ENCODE results near the gene PNCK.

Gene PNCK

DNA sequence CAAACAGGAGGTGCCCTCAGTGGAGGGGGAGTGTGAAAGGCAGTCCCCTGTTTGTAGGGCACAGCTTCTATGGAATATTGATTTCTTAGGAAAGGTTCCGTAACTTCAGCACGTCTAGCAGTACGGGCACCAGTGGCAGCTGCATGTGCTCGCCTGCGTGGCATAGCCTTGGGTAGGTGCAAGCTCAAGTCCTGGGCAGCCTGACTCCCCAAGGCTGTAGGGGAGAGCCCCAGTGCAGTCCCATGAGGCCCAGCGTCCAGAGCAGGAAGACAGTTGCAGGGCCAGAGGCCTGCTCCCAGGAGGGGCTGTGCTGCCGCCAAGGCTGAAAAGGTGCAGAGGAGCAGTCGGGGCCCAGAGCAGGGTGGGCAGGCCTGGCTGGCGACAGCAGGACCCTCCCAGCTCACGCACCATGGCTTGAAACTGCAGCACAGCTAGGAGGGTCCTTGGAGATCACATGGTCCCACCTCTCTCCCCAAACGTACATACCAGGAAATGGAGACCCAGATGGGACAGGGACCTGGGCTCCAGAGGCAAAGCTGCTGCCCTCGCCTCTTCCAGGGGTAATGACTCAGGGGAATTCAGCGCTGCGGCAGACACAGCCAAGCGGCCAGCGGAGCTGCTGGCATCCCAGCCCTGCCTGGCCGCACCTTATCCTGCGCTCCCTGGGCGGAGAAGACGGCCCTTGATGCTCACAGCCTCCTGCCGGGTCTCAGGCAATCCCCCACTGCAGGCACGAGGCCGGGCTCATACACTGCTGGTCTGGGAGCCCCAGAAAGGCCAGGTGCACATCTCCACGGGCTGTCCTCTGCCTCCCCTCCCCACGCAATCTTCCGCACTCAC is 32.7 kb downstream of the PNCK start:
- DNase-seq: no peak

DNA sequence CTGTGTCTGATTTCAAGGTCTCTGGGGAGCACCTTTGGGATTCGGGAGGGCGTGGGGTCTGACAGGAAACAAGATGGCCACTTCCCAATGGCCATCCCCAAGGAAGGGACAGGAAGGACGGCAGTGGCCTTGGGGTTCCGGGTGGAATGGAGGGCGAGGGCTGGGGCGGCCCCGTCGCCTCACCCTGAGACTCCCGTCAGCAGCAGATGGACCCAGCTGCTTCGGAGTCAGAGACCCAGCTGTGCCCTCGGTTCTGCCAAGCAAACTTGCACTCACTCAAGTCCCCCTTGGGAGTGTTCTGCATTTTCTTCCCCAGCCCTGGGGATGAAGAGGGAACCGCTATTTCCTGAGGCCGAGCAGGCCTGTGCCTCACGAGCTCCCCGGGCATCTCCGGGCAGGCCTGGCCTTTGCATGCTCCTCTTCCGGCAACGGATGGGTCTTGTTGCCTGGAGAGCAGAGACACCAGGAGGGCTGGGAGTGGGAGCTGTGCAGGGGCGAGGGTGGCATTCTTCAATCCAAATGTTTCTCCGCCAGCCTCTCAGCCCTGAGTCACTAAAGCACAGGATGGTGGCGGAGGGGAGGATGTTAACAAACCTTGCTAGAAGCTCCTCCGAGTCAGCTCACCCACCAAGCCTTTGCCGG is 33.4 kb downstream of the PNCK start:
- no peak for DNase-seq

DNA sequence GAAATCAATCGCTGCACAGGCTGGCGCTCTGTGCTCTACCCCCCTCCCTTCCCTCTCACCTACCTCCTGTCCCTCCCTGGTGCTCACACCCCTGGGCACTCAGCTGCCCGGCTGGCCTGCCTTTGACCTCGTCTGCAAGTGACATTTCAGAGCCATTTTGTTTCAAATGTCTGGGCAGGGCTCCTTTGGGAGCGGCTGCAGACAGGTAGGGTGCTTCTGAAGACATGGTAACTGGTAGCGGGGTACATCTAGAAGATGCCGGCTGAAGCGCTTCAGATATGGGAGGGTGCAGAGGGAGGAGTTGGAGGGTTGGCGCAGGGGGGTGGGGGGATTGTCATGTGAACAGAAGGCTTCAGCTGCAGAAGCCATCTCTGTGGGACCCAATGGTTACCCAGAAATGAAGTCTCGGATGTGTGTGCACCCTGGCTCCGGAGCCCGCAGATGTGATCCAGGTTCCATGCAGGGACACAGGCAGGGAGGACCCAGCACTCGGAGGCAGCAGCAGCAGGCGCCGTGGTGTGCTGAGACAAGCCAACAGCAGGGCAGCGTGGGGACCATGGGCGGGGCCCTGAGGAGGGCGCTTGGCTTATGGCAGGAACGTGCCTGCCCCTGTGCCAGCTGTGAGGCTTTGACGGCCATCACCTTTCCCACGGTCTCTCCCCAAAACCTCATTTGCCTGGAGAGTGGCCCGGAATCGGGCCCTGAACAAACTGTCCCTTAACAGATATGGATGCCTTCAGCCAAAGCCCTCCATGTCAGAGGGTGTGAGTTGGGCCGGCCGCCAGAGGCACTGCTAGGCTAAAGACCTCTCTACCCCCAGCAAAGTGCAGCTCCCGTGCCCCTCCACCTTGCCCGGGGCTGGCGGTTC is 34.2 kb downstream of the PNCK start:
- no peak for DNase-seq

DNA sequence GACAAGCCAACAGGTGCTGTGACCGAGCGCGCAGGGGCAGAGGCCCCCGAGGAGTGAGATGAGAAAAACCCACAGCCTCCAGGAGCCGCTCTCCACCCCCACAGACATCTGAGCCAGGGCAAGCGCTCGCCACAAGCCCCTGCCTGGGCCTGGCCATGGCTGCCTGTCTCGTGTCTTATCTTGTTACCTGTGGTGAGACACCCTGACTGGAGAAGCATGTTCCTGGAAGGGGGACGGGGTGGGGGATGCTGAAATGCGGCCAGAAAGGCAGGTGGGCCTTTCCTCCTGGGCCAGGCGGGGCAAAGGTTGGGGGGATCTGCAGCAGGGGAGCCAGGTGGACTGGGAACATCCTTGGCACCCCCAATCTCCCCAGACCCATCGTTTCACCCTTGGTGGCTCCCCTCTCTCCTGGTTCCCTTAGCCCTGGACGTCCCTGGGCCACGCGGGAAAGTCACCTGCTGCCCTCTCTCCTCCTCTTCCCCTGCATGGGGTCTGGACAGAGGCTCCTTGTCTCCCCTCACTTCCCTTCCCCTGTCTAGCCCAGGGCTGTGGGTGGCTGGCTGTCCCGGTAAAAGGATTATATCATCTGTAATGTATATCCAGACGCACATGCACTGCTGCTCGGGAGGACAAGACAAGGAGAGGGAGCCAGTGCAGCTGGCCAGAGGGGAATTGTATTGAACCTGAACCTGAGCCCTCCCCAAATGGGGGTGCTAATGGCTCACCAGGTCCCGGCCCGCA is 35.0 kb downstream of the PNCK start:
- DNase-seq: peak; percentile 18

DNA sequence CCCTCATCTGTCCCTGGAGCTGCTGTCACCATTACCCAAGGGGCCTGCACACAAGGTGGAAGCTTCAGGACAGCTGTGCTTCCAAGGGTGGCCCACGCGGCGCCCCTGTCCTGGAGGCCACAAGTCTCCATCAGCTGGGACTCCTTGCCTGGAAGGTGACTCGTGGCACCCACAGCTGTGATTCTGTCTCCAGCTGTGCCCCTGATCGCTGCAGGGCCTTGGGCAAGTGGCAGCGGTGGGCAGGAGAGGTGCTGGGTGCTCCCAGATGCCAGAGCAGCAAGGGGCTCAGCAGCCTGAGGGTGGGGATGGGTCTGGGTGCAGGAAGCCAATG is 35.6 kb downstream of the PNCK start:
- DNase-seq: no peak

DNA sequence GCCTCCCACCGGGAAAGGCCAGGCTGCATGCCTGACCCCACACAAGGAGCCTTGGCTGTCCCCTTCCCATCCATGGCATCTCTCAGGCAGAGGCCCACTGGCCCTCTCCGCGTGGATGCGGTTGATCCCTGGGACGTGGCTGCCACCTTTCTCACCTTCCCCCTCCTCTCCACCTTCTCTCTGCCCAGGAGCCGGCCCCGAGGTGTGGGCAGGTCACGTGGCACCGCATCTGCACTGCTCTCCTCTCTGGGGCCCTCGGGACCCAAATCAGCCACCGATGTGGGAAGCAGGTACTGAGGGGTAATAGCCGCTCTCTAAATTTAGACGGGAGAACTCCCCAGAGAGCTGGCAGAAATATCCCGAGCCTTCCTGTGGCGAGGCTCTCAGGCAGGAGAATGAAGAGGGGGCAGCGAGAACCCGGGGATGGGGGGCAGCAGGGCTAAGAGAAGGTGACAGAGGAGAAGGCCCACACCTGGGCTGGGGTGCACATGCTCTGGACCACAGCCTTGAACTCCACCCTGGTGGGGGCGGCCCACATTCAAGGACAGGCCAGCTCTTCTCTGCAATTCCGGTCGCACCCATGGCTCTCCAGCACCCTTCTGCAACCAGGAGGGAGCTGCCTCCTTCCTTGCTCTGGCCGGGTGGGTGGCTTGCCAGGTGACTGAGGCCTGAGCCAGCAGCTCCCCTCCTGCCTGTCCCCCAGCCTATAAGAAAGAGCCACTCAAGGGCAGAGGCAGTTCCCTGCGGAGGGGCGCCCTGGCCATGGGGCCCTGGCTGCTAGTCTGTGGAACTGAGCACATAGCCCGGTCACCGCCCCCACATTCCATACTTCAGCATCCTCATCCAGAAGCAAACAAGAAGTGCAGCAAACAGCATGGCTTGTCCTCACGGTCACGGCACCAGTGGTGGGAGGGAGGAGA is 36.2 kb downstream of the PNCK start:
- no peak for DNase-seq

DNA sequence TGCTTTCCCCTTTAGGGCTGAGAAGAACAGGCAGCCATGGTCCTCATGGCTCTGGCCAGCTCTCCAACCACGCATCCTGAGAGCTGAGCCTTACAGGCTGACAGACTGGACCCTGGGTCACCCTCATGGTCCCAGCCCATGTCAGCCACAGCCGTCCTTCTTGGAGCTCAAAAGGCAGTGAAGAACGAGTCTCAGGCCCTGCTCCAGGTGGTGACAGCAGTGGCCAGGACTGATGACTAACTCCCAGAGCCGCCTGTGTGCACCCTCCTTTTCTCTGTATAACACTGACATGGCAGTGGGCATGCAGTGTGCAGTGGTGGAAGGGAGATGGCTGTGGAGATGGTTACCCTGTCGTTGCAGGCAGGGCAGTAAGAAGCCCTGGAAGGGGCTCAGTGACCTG is 36.9 kb downstream of the PNCK start:
- no peak for DNase-seq

DNA sequence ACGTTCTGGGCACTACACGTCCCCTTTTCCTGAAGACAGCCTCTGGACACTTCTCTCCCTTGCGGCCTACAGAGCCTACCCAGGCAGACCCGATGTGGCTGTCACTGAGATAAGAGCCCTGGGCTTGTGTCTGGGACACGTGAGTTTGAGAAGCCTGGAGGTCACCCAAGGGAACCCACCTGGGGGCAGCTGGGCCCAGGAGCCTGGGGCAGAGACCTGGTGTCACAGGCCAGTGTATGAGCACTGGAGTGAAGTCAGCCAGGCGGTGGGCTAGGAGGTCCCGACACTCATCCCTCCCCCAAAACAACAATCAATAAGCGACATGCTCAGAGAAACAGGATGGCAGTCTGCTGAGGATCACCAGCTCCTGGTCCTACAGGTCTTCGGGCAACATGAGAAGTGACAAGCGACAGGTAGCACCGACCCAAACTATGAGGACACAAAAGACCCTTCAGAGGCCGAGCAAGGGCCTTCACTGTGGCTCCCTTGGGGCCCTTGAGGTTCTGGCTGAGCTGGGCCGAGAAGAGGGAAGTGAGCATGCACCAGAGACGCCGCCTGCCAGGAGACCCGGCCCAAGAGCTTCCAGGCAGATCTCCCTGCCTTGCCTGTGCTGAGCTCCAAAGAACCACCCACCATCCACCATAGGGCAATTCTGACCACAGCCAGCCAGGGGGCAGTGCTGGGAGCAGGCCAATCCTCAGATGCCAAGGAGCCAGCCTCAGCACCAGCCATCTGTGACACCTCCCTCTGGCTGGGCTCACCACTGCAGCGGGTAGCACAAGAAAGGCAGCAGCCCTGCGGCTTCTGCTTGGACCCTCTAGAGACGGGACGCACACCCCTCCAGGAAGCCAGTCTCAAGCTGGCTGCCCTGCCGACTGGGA is 37.6 kb downstream of the PNCK start:
- DNase-seq: no peak

DNA sequence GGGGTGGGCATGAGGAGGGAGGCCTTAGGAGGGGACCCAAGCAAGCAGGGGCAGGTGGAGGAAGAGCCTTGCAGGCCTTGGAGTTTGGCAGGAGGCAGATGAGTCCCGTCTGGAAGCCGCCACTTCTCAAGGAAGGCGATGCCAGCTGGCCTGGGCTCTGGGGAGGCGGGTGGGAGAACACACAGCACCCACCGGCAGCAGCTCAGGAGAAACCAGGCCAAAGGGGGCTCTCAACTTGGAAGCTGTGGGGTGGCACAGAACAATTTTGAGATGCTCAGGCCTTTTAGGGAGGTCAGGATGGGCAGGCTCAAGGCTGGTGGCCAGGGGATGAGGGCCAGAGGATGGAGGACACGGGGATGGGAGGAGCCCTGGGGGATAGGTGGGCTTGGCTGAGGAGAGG is 38.2 kb downstream of the PNCK start:
- no peak for DNase-seq

DNA sequence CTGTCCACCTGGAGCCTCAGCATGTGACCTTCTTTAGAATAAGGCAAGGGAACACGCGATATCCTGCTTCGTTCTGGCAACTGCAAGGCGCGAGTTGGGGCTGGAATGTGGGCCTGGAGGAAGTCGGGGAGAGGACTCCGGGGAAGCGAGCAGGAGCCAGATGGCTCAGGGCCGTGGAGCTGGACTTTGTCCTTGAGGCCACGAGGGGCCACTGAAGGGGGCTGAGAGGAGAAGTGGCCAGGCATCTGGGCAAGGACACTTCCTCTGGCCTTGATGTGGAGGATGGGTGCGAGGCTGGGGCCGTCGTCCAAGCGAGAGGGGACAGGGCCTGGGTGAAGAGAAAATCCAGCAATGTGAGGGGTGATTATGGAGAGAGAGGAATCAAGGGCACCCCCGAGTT is 38.8 kb downstream of the PNCK start:
- no peak for DNase-seq

DNA sequence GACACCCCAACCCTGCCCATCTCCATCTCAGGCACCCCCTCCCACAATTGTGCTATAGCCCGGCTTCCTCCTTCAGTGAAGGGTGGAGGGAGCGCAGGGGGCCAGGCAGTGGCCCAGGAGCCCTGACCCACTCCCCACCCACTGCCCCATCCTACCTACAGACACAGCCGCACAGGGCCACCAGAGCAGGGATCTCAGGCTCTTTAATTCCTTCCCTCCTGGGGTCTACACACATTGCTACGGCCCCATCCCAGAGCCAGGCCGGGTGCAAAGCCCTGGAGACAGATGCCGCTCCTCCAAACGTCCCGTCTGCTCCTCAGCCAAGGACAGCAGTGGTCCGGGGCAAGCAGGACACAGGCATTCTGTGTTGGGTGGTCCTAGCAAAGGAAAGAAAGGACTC is 39.4 kb downstream of the PNCK start:
- DNase-seq: no peak

DNA sequence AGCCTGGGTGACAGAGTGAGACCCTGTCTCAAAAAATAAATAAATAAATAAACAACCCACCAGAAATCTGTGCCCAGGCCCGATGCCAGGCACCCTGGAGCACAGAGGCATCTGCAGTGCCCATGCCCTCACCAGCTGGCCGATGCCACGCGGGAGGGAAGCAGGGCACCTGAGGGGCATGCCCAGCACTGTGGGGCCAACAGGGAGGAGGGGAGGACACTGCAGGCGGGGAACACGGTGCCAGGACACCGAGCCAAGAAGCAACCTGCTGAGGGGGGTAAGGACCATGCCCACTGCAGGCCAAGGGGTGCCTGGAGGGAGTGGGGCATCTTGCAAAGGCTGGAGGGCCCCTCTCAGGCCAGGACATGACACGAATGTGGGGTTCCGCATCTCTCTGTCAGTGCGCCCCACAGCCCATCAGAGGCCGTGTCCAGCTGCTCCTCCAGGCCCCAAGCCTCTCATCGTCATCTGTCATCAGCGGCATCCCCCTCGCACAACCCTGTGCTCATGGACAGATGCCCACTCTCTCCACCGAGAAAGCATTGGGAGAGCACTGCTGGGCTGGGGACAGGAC is 39.9 kb downstream of the PNCK start:
- DNase-seq: no peak

DNA sequence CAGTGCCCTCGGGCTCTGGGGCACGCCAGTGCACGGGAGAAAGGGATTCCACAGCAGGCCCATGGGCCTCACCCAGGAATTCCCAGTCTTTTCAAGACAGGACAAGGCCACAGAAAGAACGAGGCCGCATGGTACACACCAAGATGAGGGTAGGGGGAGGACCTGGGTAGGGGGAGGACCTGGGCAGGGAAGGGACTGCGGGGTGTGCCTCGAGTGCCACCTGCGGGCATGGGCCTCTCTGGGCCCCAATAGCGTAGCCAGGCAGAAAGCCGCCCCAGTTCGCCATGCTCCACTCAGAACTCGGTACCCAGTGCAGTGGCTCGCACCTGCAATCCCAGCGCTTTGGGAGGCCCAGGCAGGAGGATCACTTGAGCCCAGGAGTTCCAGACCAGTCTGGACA is 40.6 kb downstream of the PNCK start:
- no peak for DNase-seq

DNA sequence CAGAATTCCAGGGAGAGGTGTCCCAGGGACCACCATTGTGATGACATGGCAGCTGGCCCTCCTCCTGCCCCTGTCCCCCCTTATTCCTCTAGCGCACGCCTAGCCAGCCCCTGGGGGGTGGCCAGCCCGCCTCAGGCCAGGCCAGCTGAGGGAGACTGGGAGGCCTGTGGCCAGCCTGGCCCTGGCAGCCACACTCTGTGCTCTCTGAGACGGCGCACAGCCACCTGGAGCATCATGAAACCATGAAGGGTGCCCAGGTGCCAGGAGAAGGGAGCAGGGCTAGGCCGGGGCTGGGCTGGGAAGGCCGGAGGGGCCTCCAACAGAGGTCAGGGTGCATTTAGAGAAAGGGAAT is 41.0 kb downstream of the PNCK start:
- no peak for DNase-seq

DNA sequence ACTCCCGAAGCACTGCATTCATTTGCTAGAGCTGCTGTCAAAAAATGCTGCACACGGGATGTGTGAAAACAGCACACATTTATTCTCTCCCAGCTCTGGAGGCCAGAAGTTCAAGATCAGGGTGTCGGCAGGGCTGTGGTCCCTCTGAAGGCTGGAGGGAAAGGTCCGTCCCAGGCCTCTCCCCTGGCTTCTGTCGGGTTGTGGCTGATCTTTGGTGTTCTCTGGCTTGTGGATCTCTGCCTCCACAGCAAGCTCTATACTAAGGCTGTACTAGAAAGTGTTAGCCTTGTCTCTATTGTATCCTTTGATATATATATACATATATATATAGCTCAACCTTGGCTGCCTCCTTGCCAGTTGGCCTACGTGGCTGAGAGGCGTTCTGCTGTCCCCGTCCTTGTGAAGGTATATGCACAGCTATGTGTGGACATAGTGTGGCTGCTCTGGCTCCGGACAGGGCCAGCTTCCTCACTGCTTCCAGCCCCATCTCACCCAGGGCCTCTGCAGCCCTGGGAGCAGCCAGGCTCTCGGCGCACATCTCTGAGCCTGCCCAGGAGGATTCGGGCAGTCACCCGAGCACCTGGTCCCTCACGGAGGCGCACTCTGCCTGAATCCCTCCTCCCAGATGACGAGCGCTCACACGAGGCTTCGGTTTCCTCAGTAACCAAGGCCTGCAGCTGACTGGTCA is 41.6 kb downstream of the PNCK start:
- DNase-seq: no peak

DNA sequence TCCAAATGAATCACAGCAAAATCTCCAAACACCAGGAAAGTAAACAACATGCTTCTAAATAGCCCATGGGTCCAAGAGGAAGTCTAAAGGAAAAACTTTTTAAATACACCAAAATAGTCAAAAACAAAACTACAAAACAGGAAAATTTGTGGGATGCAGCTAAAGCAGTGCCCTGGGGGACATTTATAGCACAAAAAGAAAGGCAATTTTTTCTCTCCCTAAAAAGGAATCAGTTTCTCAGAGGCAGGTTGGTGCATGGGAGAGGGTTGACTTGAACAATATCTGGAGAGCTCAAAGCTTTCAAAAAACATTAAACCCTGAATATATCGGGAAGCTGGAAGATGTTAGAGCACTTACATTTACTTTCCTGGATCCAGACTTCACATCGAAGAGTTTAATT is 42.3 kb downstream of the PNCK start:
- no peak for DNase-seq

DNA sequence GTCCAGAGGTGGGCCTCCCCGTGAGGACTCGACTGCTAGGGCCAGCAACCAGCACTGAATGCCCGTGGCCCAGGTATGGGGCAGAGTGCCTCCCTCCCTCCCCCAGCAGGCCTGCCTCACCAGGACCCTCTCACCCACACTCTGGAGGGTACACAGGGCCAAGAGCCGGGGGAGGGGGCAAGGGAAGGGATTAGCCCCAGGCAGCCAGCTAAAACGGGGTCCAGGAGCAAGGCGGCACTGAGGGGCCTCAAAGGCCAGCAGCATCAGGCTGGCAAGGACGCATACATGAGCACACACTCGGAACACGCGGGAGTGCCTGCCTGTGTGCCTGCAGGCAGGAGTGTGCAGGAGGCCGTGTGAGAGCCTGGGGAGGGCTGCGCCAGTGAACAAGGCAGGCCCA is 44.9 kb downstream of the PNCK start:
- no peak for DNase-seq

DNA sequence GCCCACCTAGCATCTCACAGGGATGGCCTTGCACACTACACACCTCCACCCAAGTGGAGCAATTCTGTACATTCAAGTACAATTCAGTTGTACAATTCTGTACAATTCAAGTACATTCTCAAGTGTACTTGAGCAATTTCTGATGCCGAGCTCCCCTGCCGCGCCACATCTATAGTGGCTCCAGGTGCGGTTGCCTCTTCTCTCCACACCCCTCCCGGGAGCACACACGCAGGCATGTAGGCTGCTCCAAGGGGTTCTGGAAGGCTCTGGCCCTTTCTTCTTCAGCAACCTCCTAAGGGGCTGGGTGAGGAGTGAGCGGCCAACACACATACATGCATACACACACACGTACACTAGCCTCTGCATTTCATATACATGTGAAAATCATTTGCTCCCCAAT is 45.5 kb downstream of the PNCK start:
- DNase-seq: no peak

DNA sequence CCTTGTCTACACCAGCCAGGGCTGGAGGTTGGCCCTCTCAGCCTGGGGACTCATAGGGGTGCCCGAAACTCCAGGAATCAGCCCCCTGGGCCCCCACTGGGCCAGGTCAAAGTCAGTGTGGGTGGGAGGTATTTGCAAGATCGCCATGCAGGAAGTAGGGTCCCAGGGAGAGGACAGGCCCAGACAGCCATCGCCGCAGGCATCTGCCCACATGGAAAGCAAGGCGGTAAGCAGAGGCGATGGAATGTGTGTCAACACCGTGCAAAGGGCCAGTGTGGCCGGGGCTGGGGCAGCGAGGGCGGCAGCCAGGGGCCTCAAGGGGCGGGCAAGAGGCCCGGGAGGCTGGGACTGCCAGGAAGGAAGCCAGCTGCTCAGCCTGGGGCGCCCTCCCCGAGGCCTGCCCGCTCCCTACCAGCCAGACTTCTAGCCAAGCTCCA is 45.9 kb downstream of the PNCK start:
- no peak for DNase-seq
